A172 (cell line): ENCODE results near the gene PPARA. TPM values are rescaled to one million over a fixed set of nuclear protein-coding genes. Genes with fewer than 3 reads are reported as not detected.

ENCODE experiments used
- DNase-seq: peaks from one replicate; pipeline ENCODE4 v3.0.0-alpha.2; 2015; ENCODE audit warnings: low spot score
- total RNA-seq: library from RNA; depleted of rRNA; stranded (reverse); fragments of >200 nt; shearing (Covaris generic); gene quantifications from 2 replicates; pipeline ENCODE4 v1.2.3, GENCODE V29; 2014

Gene PPARA
- total RNA-seq, 1 experiment from 2014 or later: 5.3 TPM

GRCh38 chr22:46142548-46143490 lies 7.5 kb upstream of the PPARA start:
- no peak for DNase-seq

- DNase-seq: no peak
Measured at GRCh38 chr22:46143491-46144147, 6.7 kb upstream of the PPARA start.

GRCh38 chr22:46145361-46145851 lies 4.9 kb upstream of the PPARA start:
- DNase-seq: no peak

- no peak for DNase-seq
Measured at GRCh38 chr22:46145896-46146295, 4.4 kb upstream of the PPARA start.

- DNase-seq: no peak
Measured at GRCh38 chr22:46146329-46146728, 4.0 kb upstream of the PPARA start.

- DNase-seq: no peak
Measured at GRCh38 chr22:46147061-46147460, 3.3 kb upstream of the PPARA start.

- DNase-seq: no peak
Measured at GRCh38 chr22:46147471-46148267, 2.7 kb upstream of the PPARA start.

GRCh38 chr22:46148336-46148735 lies 2.0 kb upstream of the PPARA start:
- DNase-seq: no peak

GRCh38 chr22:46148816-46149511 lies 1.4 kb upstream of the PPARA start:
- no peak for DNase-seq

- no peak for DNase-seq
Measured at GRCh38 chr22:46149512-46150033, 753 bp upstream of the PPARA start.

- DNase-seq: no peak
Measured at GRCh38 chr22:46150655-46151477, 540 bp downstream of the PPARA start.

- no peak for DNase-seq
Measured at GRCh38 chr22:46153930-46154329, 3.6 kb downstream of the PPARA start.

- no peak for DNase-seq
Measured at GRCh38 chr22:46156031-46156430, 5.7 kb downstream of the PPARA start.

GRCh38 chr22:46158283-46158682 lies 8.0 kb downstream of the PPARA start:
- DNase-seq: no peak

GRCh38 chr22:46159212-46159611 lies 8.9 kb downstream of the PPARA start:
- DNase-seq: no peak

- DNase-seq: no peak
Measured at GRCh38 chr22:46159777-46160176, 9.5 kb downstream of the PPARA start.

- DNase-seq: no peak
Measured at GRCh38 chr22:46162285-46162684, 12.0 kb downstream of the PPARA start.

GRCh38 chr22:46162771-46163556 lies 12.6 kb downstream of the PPARA start:
- no peak for DNase-seq

GRCh38 chr22:46163557-46163888 lies 13.2 kb downstream of the PPARA start:
- no peak for DNase-seq

- no peak for DNase-seq
Measured at GRCh38 chr22:46165977-46166376, 15.7 kb downstream of the PPARA start.
